K562 (cell line): Measurements from ENCODE around the gene PAQR4. TPM values are rescaled to one million over a fixed set of nuclear protein-coding genes. Genes with fewer than 3 reads are reported as not detected.

ENCODE experiments used
- BRD4 ChIP-seq: fragments of 200-600 bp; sonication (generic); IDR thresholded peaks from 2 replicates; pipeline ENCODE4 v1.6.1; 2017; ENCODE audit warnings: inconsistent platforms
- CCAR2 ChIP-seq: fragments of 200-400 bp; formaldehyde crosslinking; IDR thresholded peaks from 2 replicates; pipeline ENCODE4 v1.6.1; 2017; ENCODE audit warnings: mild to moderate bottlenecking, low read depth, low read length
- DDX20 ChIP-seq: fragments of 450-650 bp; IDR thresholded peaks from 2 replicates; pipeline ENCODE4 v1.6.1; 2016; ENCODE audit warnings: missing genetic modification characterization, low read depth, mild to moderate bottlenecking, missing compliant biosample characterization, moderate library complexity
- LEF1 ChIP-seq: fragments of 450-650 bp; IDR thresholded peaks from 2 replicates; pipeline ENCODE4 v1.6.1; 2016; ENCODE audit warnings: mild to moderate bottlenecking
- NR2C2 ChIP-seq, 2 experiments: fragments of 200-800 bp in 1 of 2; sonication (Bioruptor generic) in 1 of 2; sonication (generic) in 1 of 2; formaldehyde crosslinking in 1 of 2; IDR thresholded peaks; 2 replicates each; pipeline versions ENCODE4 v1.6.1 to v1.8.0; 2016 to 2022; ENCODE audit warnings: mild to moderate bottlenecking in 1 of 2, missing compliant biosample characterization in 1 of 2, missing genetic modification characterization in 1 of 2, missing genetic modification reagents in 1 of 2
- NR2F6 ChIP-seq: fragments of 450-650 bp; formaldehyde crosslinking; IDR thresholded peaks from 2 replicates; pipeline ENCODE4 v1.4.0; 2020; ENCODE audit warnings: mild to moderate bottlenecking
- POLR3G ChIP-seq: IDR thresholded peaks from 2 replicates; pipeline ENCODE4 v1.6.1; 2011; ENCODE audit not compliant: insufficient read length, insufficient replicate concordance; ENCODE audit errors: extremely low read depth
- SAFB ChIP-seq: fragments of 200-400 bp; formaldehyde crosslinking; IDR thresholded peaks from 2 replicates; pipeline ENCODE4 v1.6.1; 2017; ENCODE audit warnings: low read depth, low read length, borderline replicate concordance
- SRSF1 ChIP-seq: fragments of 200-400 bp; formaldehyde crosslinking; IDR thresholded peaks from 2 replicates; pipeline ENCODE4 v1.6.1; 2017; ENCODE audit warnings: mild to moderate bottlenecking, low read depth, low read length, moderate library complexity
- STAT5A ChIP-seq: IDR thresholded peaks from 2 replicates; pipeline ENCODE4 v1.6.1; 2012; ENCODE audit warnings: low read length, inconsistent platforms, borderline replicate concordance
- ZBTB49 ChIP-seq: sonication (generic); formaldehyde crosslinking; IDR thresholded peaks from 2 replicates; pipeline ENCODE4 v1.8.0; 2022; ENCODE audit warnings: missing genetic modification reagents, mild to moderate bottlenecking, borderline replicate concordance
- ZKSCAN8 ChIP-seq: fragments of 200-800 bp; sonication (Bioruptor generic); IDR thresholded peaks from 2 replicates; pipeline ENCODE4 v1.6.1; 2016; ENCODE audit warnings: missing genetic modification characterization, missing compliant biosample characterization
- ZNF76 ChIP-seq: fragments of 250-450 bp; sonication (Bioruptor Pico); IDR thresholded peaks from 2 replicates; pipeline ENCODE4 v1.4.0; 2020; ENCODE audit warnings: mild to moderate bottlenecking, moderate library complexity, borderline replicate concordance
- polyA plus RNA-seq, 8 experiments: library from polyadenylated mRNA; depleted of rRNA in 4 of 8; stranded (reverse) in 5 of 8; unstranded in 3 of 8; fragments of >200 nt; fragmentation: Nextera tagmentation in 2 of 8; fragmentation: Illumina TruSeq in 1 of 8; extraction: Ambion mirVana in 2 of 8; extraction: Trizol in 1 of 8; gene quantifications; 2 replicates each; pipeline versions ENCODE4 v1.2.1 to v1.2.3, GENCODE V29; 2011 to 2014; ENCODE audit warnings: inconsistent platforms in 1 of 8, missing spikeins in 1 of 8
- total RNA-seq, 7 experiments: library from RNA; depleted of rRNA in 6 of 7; stranded (reverse); fragments of >200 nt in 6 of 7; fragmentation: Illumina TruSeq in 2 of 7; extraction: Trizol in 2 of 7; gene quantifications; 2 replicates each; pipeline versions ENCODE4 v1.2.1 to v1.2.3, GENCODE V29; 2011 to 2021; ENCODE audit warnings: low replicate concordance in 1 of 7
- TF ChIP-seq, protein P1 (sequence below): sonication (generic); formaldehyde crosslinking; IDR thresholded peaks from 2 replicates; pipeline ENCODE4 v1.8.0; 2022; ENCODE audit warnings: missing genetic modification reagents, mild to moderate bottlenecking, borderline replicate concordance
- TF ChIP-seq, protein P2 (sequence below): sonication (generic); formaldehyde crosslinking; IDR thresholded peaks from 2 replicates; pipeline ENCODE4 v1.8.0; 2023; ENCODE audit warnings: missing genetic modification reagents, mild to moderate bottlenecking, borderline replicate concordance

PAQR4 gene
- total and polyA plus RNA-seq, 9 of the 15 experiments (the other 6 are each of a cell fraction or from before 2014, with no cell fraction given) = 0.62 to 40.4 (median 19.5) TPM

GRCh38 chr16:3007059-3007956, 38.2 kb downstream of the PAQR4 start (continued):
- TF ChIP-seq, protein P1, sequence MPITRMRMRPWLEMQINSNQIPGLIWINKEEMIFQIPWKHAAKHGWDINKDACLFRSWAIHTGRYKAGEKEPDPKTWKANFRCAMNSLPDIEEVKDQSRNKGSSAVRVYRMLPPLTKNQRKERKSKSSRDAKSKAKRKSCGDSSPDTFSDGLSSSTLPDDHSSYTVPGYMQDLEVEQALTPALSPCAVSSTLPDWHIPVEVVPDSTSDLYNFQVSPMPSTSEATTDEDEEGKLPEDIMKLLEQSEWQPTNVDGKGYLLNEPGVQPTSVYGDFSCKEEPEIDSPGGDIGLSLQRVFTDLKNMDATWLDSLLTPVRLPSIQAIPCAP (CRISPR knock-in tag) = no peak
- TF ChIP-seq CCAR2 = no peak
- no peak for TF ChIP-seq POLR3G
- TF ChIP-seq, protein P2, sequence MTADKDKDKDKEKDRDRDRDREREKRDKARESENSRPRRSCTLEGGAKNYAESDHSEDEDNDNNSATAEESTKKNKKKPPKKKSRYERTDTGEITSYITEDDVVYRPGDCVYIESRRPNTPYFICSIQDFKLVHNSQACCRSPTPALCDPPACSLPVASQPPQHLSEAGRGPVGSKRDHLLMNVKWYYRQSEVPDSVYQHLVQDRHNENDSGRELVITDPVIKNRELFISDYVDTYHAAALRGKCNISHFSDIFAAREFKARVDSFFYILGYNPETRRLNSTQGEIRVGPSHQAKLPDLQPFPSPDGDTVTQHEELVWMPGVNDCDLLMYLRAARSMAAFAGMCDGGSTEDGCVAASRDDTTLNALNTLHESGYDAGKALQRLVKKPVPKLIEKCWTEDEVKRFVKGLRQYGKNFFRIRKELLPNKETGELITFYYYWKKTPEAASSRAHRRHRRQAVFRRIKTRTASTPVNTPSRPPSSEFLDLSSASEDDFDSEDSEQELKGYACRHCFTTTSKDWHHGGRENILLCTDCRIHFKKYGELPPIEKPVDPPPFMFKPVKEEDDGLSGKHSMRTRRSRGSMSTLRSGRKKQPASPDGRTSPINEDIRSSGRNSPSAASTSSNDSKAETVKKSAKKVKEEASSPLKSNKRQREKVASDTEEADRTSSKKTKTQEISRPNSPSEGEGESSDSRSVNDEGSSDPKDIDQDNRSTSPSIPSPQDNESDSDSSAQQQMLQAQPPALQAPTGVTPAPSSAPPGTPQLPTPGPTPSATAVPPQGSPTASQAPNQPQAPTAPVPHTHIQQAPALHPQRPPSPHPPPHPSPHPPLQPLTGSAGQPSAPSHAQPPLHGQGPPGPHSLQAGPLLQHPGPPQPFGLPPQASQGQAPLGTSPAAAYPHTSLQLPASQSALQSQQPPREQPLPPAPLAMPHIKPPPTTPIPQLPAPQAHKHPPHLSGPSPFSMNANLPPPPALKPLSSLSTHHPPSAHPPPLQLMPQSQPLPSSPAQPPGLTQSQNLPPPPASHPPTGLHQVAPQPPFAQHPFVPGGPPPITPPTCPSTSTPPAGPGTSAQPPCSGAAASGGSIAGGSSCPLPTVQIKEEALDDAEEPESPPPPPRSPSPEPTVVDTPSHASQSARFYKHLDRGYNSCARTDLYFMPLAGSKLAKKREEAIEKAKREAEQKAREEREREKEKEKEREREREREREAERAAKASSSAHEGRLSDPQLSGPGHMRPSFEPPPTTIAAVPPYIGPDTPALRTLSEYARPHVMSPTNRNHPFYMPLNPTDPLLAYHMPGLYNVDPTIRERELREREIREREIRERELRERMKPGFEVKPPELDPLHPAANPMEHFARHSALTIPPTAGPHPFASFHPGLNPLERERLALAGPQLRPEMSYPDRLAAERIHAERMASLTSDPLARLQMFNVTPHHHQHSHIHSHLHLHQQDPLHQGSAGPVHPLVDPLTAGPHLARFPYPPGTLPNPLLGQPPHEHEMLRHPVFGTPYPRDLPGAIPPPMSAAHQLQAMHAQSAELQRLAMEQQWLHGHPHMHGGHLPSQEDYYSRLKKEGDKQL (CRISPR knock-in tag) = no peak
- TF ChIP-seq ZKSCAN8 (CRISPR knock-in tag) = no peak
- no peak for TF ChIP-seq NR2C2 (CRISPR knock-in tag; IDR thresholded peaks at IDR 0.05)
- no peak for TF ChIP-seq NR2C2 (tag; IDR thresholded peaks at IDR 0.05)
- no peak for TF ChIP-seq SAFB
- TF ChIP-seq ZNF76 (CRISPR knock-in tag) = no peak
- peak; percentile 72; the same call in 1 of the 2 replicates for TF ChIP-seq BRD4
- no peak for TF ChIP-seq DDX20 (tag)
- no peak for TF ChIP-seq STAT5A
- no peak for TF ChIP-seq SRSF1
- TF ChIP-seq LEF1 = peak; percentile 48; the same call in 1 of the 2 replicates
- TF ChIP-seq ZBTB49 = no peak
- TF ChIP-seq NR2F6 (CRISPR knock-in tag) = no peak
